Neural crest cell (in vitro differentiated cells): ENCODE measurements around the gene LRRC49. TPM values are rescaled to one million over a fixed set of nuclear protein-coding genes. Genes with fewer than 3 reads are reported as not detected.

Experiments used
- DNase-seq: peaks from one replicate; pipeline ENCODE4 v3.0.0; 2021; ENCODE audit warnings: low read depth, mixed read lengths, low spot score
- H3K27ac Mint-ChIP-seq: one replicate; pipeline ENCODE4 v1.8.0; 2021; ENCODE audit warnings: mild to moderate bottlenecking, mixed read lengths; ENCODE audit not compliant: unreplicated experiment
- H3K27me3 Mint-ChIP-seq: 2 replicates; pipeline ENCODE4 v1.8.0; 2021; ENCODE audit warnings: low read depth, mild to moderate bottlenecking, mixed read lengths
- H3K36me3 Mint-ChIP-seq: 2 replicates; pipeline ENCODE4 v1.8.0; 2021; ENCODE audit warnings: low read depth, mild to moderate bottlenecking, mixed read lengths
- H3K4me1 Mint-ChIP-seq: 2 replicates; pipeline ENCODE4 v1.8.0; 2021; ENCODE audit warnings: mixed read lengths
- H3K4me3 Mint-ChIP-seq: one replicate; pipeline ENCODE4 v1.8.0; 2021; ENCODE audit warnings: mild to moderate bottlenecking, mixed read lengths
- H3K9me3 Mint-ChIP-seq: 2 replicates; pipeline ENCODE4 v1.8.0; 2021; ENCODE audit warnings: mixed read lengths
- total RNA-seq: library from RNA; stranded (reverse); gene quantifications from 2 replicates; pipeline ENCODE4 v1.2.1, GENCODE V29; 2021
- TF ChIP-seq, protein P1 (sequence below): fragments of 200-600 bp; sonication (generic); conservative IDR thresholded peaks from 2 replicates; pipeline ENCODE4 v1.5.0; 2021; ENCODE audit warnings: antibody characterized with exemption, mild to moderate bottlenecking

Gene LRRC49
- total RNA-seq, 1 donor from 2014 or later: 20.9 TPM

- peaks cover 12% of the 10 kb centered on the region for H3K9me3 Mint-ChIP-seq
- no peaks in the 10 kb centered on the region for H3K27me3 Mint-ChIP-seq
- no peaks in the 10 kb centered on the region for H3K4me1 Mint-ChIP-seq
- no peak for DNase-seq
- H3K27ac Mint-ChIP-seq: no peak overlapping the region
- H3K4me3 Mint-ChIP-seq: no peak overlapping the region
- H3K36me3 Mint-ChIP-seq: peaks cover 42% of the 10 kb centered on the region
- TF ChIP-seq, protein P1, sequence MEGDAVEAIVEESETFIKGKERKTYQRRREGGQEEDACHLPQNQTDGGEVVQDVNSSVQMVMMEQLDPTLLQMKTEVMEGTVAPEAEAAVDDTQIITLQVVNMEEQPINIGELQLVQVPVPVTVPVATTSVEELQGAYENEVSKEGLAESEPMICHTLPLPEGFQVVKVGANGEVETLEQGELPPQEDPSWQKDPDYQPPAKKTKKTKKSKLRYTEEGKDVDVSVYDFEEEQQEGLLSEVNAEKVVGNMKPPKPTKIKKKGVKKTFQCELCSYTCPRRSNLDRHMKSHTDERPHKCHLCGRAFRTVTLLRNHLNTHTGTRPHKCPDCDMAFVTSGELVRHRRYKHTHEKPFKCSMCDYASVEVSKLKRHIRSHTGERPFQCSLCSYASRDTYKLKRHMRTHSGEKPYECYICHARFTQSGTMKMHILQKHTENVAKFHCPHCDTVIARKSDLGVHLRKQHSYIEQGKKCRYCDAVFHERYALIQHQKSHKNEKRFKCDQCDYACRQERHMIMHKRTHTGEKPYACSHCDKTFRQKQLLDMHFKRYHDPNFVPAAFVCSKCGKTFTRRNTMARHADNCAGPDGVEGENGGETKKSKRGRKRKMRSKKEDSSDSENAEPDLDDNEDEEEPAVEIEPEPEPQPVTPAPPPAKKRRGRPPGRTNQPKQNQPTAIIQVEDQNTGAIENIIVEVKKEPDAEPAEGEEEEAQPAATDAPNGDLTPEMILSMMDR: peak; percentile 54
These were observed 15.3 kb downstream of the LRRC49 start for GRCh38 chr15:70907784-70908471.

GRCh38 chr15:70910958-70911357 is 18.3 kb downstream of the LRRC49 start:
- H3K4me3 Mint-ChIP-seq: no peak overlapping the region
- no peaks in the 10 kb centered on the region for H3K27me3 Mint-ChIP-seq

DNA sequence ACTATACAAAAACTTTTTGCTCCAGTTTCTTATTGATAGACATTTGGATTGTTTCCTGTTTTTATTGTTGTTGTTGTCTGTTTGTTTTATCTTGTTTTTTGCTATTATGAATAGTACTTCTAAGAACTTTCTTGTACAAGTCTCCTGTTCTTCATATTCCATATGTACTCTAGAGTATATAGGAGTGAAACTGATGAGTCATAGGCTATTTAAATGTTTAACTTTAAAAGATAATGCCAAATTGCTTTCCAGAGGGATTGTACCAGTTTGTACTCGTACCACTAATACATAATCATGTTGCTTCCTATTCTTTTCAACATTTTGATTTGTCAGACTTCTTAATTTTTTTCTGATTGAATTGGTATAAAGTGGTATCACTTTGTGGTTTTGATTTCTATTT is 19.6 kb downstream of the LRRC49 start:
- Mint-ChIP-seq H3K9me3 (peaks cover 8% of the 10 kb centered on the region), H3K4me1 (no peaks in the 10 kb centered on the region), H3K36me3 (peaks cover 27% of the 10 kb centered on the region), H3K27ac (no peak overlapping the region), H3K4me3 (no peak overlapping the region), H3K27me3 (no peaks in the 10 kb centered on the region)
- DNase-seq: no peak
- TF ChIP-seq, protein P1: no peak

More at GRCh38 chr15:70910958-70911357, 18.3 kb downstream of the LRRC49 start:
- TF ChIP-seq, protein P1: no peak
- H3K27ac Mint-ChIP-seq: no peak overlapping the region
- no peaks in the 10 kb centered on the region for H3K4me1 Mint-ChIP-seq
- DNase-seq: no peak
- H3K36me3 Mint-ChIP-seq: peaks cover 36% of the 10 kb centered on the region
- H3K9me3 Mint-ChIP-seq: peaks cover 12% of the 10 kb centered on the region

GRCh38 chr15:70916531-70916930 is 23.9 kb downstream of the LRRC49 start:
- Mint-ChIP-seq H3K27ac (no peak overlapping the region), H3K4me3 (no peak overlapping the region), H3K4me1 (no peaks in the 10 kb centered on the region), H3K27me3 (no peaks in the 10 kb centered on the region), H3K36me3 (peaks cover 3% of the 10 kb centered on the region), H3K9me3 (no peaks in the 10 kb centered on the region)
- TF ChIP-seq, protein P1: no peak
- no peak for DNase-seq

DNA sequence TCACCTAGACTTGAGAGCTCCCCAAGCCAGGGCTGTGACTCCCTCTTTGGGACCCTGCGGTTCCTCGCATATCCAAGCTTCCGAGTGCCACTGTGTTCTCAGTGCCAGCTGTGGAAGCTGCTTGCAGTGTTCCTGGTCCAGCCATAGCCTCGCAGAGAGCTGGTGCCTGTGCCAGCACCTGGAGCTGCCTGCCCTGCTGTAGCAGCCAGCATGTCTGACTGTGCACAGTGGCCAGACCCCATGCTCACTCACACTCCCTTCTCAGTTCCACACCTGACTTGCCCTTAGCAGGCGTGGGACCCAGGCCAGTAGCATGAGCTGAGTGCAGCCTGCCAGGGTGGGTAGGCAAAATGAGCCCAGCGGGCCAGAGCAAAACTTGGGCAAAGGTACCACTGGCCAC is 25.3 kb downstream of the LRRC49 start:
- DNase-seq: no peak
- Mint-ChIP-seq H3K9me3 (peaks cover 5% of the 10 kb centered on the region), H3K4me1 (no peaks in the 10 kb centered on the region), H3K36me3 (peaks cover 8% of the 10 kb centered on the region), H3K4me3 (no peak overlapping the region), H3K27me3 (no peaks in the 10 kb centered on the region), H3K27ac (no peak overlapping the region)
- TF ChIP-seq, protein P1: no peak
